ENCODE results near the gene BMPR1B.

- no peak for TF ChIP-seq ZNF274 (IDR thresholded peaks at IDR 0.05; ENCODE audit: low read depth, low read length)
- no peak for TF ChIP-seq CTCF (IDR thresholded peaks at IDR 0.05 in 2 of 3, conservative IDR thresholded peaks at IDR 0.05 in 1 of 3; ENCODE audit: borderline replicate concordance in 1 of 3, insufficient read depth in 1 of 3, low read depth in 2 of 3, low read length in 2 of 3)
- no peak for TF ChIP-seq TCF7L2 (IDR thresholded peaks at IDR 0.05; ENCODE audit: borderline replicate concordance, extremely low read depth, insufficient read depth, insufficient read length)
- no peak for TF ChIP-seq SIN3A (IDR thresholded peaks at IDR 0.05; ENCODE audit: low read depth)
- TF ChIP-seq MAX (IDR thresholded peaks at IDR 0.05) = no peak
- no peak for TF ChIP-seq POLR2A (IDR thresholded peaks at IDR 0.05; ENCODE audit: borderline replicate concordance, extremely low read depth, insufficient read depth, insufficient read length)
- no peak for TF ChIP-seq SP1 (IDR thresholded peaks at IDR 0.05; ENCODE audit: low read depth)
- TF ChIP-seq YY1 (IDR thresholded peaks at IDR 0.05; ENCODE audit: extremely low read depth, insufficient replicate concordance, low read depth, low read length) = no peak
- TF ChIP-seq ELF1 (IDR thresholded peaks at IDR 0.05; ENCODE audit: borderline replicate concordance, low read depth) = no peak
Measured at GRCh38 chr4:95048296-95048695, 290.5 kb downstream of the BMPR1B start.

Measured in HCT116 (cell line).